HEK293 (cell line): ENCODE measurements around the gene FHIT.

Source experiments
- CTCF ChIA-PET: fragments of 350-600 bp; formaldehyde crosslinking; extraction: SDS; loops from one replicate; lab custom pipeline; 2021; ENCODE audit warnings: antibody characterized with exemption; lab: Yijun Ruan, JAX
- POLR2A ChIA-PET: fragments of 300-600 bp; formaldehyde crosslinking; extraction: SDS; loops from one replicate; lab custom pipeline; 2020; ENCODE audit warnings: antibody characterized with exemption, inconsistent platforms; lab: Yijun Ruan, JAX
- H3K27ac ChIP-seq: fragments of 200-500 bp; sonication (Bioruptor generic); 2 replicates; pipeline ENCODE4 v1.5.1; 2014; ENCODE audit warnings: low read depth, low read length, control low read depth, inconsistent platforms; ENCODE audit errors: extremely low read depth
- H3K36me3 ChIP-seq, 2 experiments: fragments of 200-500 bp in 1 of 2; sonication (Bioruptor generic) in 1 of 2; 1 replicate in 1 of 2; 2 replicates in 1 of 2; pipeline ENCODE4 v1.5.1; 2014 to 2017; ENCODE audit warnings: inconsistent platforms in 2 of 2, low read length in 2 of 2; ENCODE audit not compliant: control insufficient read depth in 2 of 2, insufficient read depth in 1 of 2
- H3K4me1 ChIP-seq: fragments of 200-500 bp; sonication (Bioruptor generic); 2 replicates; pipeline ENCODE4 v1.5.1; 2014; ENCODE audit warnings: mild to moderate bottlenecking, low read length, inconsistent platforms; ENCODE audit not compliant: control insufficient read depth, insufficient read depth
- H3K4me3 ChIP-seq: 2 replicates; pipeline ENCODE4 v1.5.1; 2011; ENCODE audit warnings: low read depth, mild to moderate bottlenecking, control low read depth, low read length, moderate library complexity
- H3K9me3 ChIP-seq: fragments of 200-500 bp; sonication (Bioruptor generic); 2 replicates; pipeline ENCODE4 v1.5.1; 2014; ENCODE audit warnings: low read depth, low read length, inconsistent platforms; ENCODE audit not compliant: control insufficient read depth, insufficient read depth
- GLI2 ChIP-seq: fragments of 450-650 bp; formaldehyde crosslinking; IDR thresholded peaks from 2 replicates; pipeline ENCODE4; 2017; ENCODE audit warnings: missing biosample characterization, missing genetic modification characterization, low read depth, borderline replicate concordance
- GLI4 ChIP-seq: fragments of 450-650 bp; formaldehyde crosslinking; IDR thresholded peaks from 2 replicates; pipeline ENCODE4 v1.5.1; 2016; ENCODE audit warnings: missing biosample characterization, missing genetic modification characterization
- KLF1 ChIP-seq: fragments of 450-650 bp; formaldehyde crosslinking; IDR thresholded peaks from 2 replicates; pipeline ENCODE4 v1.5.1; 2016; ENCODE audit warnings: missing biosample characterization, missing genetic modification characterization
- KLF16 ChIP-seq: fragments of 450-650 bp; formaldehyde crosslinking; IDR thresholded peaks from 2 replicates; pipeline ENCODE4 v1.5.1; 2017; ENCODE audit warnings: missing biosample characterization, missing genetic modification characterization
- KLF8 ChIP-seq: fragments of 450-650 bp; formaldehyde crosslinking; IDR thresholded peaks from 2 replicates; pipeline ENCODE4 v1.5.1; 2016; ENCODE audit warnings: missing biosample characterization, missing genetic modification characterization
- ZBTB48 ChIP-seq: fragments of 450-650 bp; formaldehyde crosslinking; IDR thresholded peaks from 2 replicates; pipeline ENCODE4 v1.5.1; 2016; ENCODE audit warnings: missing biosample characterization, missing genetic modification characterization
- ZIC2 ChIP-seq: fragments of 450-650 bp; formaldehyde crosslinking; IDR thresholded peaks from 2 replicates; pipeline ENCODE4 v1.5.1; 2016; ENCODE audit warnings: missing biosample characterization, missing genetic modification characterization
- ZNF114 ChIP-seq: fragments of 450-650 bp; formaldehyde crosslinking; IDR thresholded peaks from 2 replicates; pipeline ENCODE4 v1.5.0; 2017; ENCODE audit warnings: missing biosample characterization, missing genetic modification characterization
- ZNF174 ChIP-seq: fragments of 450-650 bp; formaldehyde crosslinking; IDR thresholded peaks from 2 replicates; pipeline ENCODE4 v1.5.0; 2017; ENCODE audit warnings: missing biosample characterization, mild to moderate bottlenecking, missing genetic modification characterization
- ZNF2 ChIP-seq: fragments of 450-650 bp; formaldehyde crosslinking; IDR thresholded peaks from 2 replicates; pipeline ENCODE4 v1.5.1; 2016; ENCODE audit warnings: missing biosample characterization, missing genetic modification characterization
- ZNF394 ChIP-seq: fragments of 450-650 bp; formaldehyde crosslinking; IDR thresholded peaks from 2 replicates; pipeline ENCODE4 v1.5.1; 2016; ENCODE audit warnings: missing biosample characterization, missing genetic modification characterization, mild to moderate bottlenecking, moderate library complexity, borderline replicate concordance
- ZNF596 ChIP-seq: fragments of 450-650 bp; IDR thresholded peaks from 2 replicates; pipeline ENCODE4 v1.5.0; 2018; ENCODE audit warnings: missing biosample characterization, mild to moderate bottlenecking, missing genetic modification characterization, moderate library complexity
- ZNF791 ChIP-seq: fragments of 450-650 bp; formaldehyde crosslinking; IDR thresholded peaks from 2 replicates; pipeline ENCODE4 v1.5.1; 2016; ENCODE audit warnings: missing biosample characterization, missing genetic modification characterization
- ZXDB ChIP-seq: fragments of 450-650 bp; formaldehyde crosslinking; IDR thresholded peaks from 2 replicates; pipeline ENCODE4 v1.5.1; 2016; ENCODE audit warnings: missing biosample characterization, missing genetic modification characterization
- TF ChIP-seq, protein P1 (sequence below): fragments of 450-650 bp; formaldehyde crosslinking; IDR thresholded peaks from 2 replicates; pipeline ENCODE4 v1.5.1; 2016; ENCODE audit warnings: missing biosample characterization, missing genetic modification characterization
- TF ChIP-seq, protein P2 (sequence below): fragments of 450-650 bp; formaldehyde crosslinking; IDR thresholded peaks from 2 replicates; pipeline ENCODE4 v1.5.1; 2016; ENCODE audit warnings: missing biosample characterization, missing genetic modification characterization, borderline replicate concordance
- TF ChIP-seq, protein P3 (sequence below): fragments of 450-650 bp; formaldehyde crosslinking; IDR thresholded peaks from 2 replicates; pipeline ENCODE4 v1.5.1; 2016; ENCODE audit warnings: missing biosample characterization, missing genetic modification characterization
- TF ChIP-seq, protein P4 (sequence below): fragments of 450-650 bp; formaldehyde crosslinking; IDR thresholded peaks from 2 replicates; pipeline ENCODE4 v1.5.1; 2016; ENCODE audit warnings: missing biosample characterization, missing genetic modification characterization
- TF ChIP-seq, protein P5 (sequence below): fragments of 450-650 bp; formaldehyde crosslinking; IDR thresholded peaks from 2 replicates; pipeline ENCODE4 v1.5.0; 2017; ENCODE audit warnings: missing biosample characterization, missing genetic modification characterization, borderline replicate concordance

FHIT gene

DNA sequence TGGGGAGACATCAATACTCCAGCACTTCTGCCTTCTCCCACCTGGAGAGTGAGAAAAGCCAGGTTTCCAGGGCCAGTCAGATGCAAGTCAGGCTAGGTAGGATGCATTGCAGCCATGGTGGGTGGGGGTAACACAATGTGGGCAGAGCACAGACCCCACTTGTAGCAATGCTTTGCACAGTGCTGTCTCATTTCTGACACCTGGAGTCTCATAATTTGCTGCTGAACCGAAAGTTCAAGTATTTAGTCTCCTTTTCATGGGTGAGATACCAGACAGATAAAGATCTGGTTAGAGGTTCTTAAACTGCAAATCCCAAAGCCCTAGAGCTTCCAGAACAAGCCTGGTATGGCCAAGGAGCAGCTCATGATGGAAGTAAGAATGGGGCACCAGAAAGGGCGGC is 1321.1 kb downstream of the FHIT start (continued):
- TF ChIP-seq, protein P1, sequence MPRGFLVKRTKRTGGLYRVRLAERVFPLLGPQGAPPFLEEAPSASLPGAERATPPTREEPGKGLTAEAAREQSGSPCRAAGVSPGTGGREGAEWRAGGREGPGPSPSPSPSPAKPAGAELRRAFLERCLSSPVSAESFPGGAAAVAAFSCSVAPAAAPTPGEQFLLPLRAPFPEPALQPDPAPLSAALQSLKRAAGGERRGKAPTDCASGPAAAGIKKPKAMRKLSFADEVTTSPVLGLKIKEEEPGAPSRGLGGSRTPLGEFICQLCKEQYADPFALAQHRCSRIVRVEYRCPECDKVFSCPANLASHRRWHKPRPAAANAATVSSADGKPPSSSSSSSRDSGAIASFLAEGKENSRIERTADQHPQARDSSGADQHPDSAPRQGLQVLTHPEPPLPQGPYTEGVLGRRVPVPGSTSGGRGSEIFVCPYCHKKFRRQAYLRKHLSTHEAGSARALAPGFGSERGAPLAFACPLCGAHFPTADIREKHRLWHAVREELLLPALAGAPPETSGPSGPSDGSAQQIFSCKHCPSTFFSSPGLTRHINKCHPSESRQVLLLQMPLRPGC (tag by site-specific recombination): no peak
- TF ChIP-seq ZNF2 (tag by site-specific recombination): no peak
- TF ChIP-seq ZNF596 (tag by site-specific recombination): no peak
- no peak for TF ChIP-seq ZIC2
- TF ChIP-seq ZXDB (tag by site-specific recombination): no peak
- no peak for TF ChIP-seq ZNF114 (tag by site-specific recombination)
- no peak for TF ChIP-seq GLI4 (tag by site-specific recombination)

DNA sequence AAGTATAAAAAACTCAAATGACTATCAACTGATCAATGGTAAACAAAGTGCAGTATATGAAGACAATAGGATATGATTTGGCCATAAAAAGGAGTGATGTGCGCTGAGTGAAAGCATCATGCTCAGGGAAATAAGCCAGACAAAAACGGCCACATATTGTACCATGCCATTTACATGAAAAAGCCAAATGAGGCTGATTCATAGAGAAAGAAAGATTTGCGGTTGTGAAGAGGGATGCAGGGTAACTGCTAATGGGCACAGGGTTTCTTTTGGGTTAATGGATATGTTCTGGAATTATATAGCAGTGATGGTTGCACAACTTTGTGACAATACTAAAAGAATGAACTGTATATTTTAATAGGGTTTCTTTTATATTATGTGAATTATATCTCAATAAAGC is 1324.2 kb downstream of the FHIT start:
- Histone ChIP-seq H3K36me3 (no peaks in the 10 kb centered on the region), H3K9me3 (no peaks in the 10 kb centered on the region), H3K27ac (no peak overlapping the region), H3K4me1 (no peaks in the 10 kb centered on the region), H3K4me3 (no peak overlapping the region)
- CTCF ChIA-PET: no interaction called here
- TF ChIP-seq GLI2 (no peak), ZNF394 (no peak), ZNF791 (tag by site-specific recombination) (no peak), ZNF174 (no peak), ZBTB48 (tag by site-specific recombination) (no peak)
- TF ChIP-seq, protein P2, sequence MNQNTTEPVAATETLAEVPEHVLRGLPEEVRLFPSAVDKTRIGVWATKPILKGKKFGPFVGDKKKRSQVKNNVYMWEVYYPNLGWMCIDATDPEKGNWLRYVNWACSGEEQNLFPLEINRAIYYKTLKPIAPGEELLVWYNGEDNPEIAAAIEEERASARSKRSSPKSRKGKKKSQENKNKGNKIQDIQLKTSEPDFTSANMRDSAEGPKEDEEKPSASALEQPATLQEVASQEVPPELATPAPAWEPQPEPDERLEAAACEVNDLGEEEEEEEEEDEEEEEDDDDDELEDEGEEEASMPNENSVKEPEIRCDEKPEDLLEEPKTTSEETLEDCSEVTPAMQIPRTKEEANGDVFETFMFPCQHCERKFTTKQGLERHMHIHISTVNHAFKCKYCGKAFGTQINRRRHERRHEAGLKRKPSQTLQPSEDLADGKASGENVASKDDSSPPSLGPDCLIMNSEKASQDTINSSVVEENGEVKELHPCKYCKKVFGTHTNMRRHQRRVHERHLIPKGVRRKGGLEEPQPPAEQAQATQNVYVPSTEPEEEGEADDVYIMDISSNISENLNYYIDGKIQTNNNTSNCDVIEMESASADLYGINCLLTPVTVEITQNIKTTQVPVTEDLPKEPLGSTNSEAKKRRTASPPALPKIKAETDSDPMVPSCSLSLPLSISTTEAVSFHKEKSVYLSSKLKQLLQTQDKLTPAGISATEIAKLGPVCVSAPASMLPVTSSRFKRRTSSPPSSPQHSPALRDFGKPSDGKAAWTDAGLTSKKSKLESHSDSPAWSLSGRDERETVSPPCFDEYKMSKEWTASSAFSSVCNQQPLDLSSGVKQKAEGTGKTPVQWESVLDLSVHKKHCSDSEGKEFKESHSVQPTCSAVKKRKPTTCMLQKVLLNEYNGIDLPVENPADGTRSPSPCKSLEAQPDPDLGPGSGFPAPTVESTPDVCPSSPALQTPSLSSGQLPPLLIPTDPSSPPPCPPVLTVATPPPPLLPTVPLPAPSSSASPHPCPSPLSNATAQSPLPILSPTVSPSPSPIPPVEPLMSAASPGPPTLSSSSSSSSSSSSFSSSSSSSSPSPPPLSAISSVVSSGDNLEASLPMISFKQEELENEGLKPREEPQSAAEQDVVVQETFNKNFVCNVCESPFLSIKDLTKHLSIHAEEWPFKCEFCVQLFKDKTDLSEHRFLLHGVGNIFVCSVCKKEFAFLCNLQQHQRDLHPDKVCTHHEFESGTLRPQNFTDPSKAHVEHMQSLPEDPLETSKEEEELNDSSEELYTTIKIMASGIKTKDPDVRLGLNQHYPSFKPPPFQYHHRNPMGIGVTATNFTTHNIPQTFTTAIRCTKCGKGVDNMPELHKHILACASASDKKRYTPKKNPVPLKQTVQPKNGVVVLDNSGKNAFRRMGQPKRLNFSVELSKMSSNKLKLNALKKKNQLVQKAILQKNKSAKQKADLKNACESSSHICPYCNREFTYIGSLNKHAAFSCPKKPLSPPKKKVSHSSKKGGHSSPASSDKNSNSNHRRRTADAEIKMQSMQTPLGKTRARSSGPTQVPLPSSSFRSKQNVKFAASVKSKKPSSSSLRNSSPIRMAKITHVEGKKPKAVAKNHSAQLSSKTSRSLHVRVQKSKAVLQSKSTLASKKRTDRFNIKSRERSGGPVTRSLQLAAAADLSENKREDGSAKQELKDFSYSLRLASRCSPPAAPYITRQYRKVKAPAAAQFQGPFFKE (tag by site-specific recombination): no peak
- TF ChIP-seq, protein P3, sequence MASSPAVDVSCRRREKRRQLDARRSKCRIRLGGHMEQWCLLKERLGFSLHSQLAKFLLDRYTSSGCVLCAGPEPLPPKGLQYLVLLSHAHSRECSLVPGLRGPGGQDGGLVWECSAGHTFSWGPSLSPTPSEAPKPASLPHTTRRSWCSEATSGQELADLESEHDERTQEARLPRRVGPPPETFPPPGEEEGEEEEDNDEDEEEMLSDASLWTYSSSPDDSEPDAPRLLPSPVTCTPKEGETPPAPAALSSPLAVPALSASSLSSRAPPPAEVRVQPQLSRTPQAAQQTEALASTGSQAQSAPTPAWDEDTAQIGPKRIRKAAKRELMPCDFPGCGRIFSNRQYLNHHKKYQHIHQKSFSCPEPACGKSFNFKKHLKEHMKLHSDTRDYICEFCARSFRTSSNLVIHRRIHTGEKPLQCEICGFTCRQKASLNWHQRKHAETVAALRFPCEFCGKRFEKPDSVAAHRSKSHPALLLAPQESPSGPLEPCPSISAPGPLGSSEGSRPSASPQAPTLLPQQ (tag by site-specific recombination): no peak
- TF ChIP-seq, protein P4, sequence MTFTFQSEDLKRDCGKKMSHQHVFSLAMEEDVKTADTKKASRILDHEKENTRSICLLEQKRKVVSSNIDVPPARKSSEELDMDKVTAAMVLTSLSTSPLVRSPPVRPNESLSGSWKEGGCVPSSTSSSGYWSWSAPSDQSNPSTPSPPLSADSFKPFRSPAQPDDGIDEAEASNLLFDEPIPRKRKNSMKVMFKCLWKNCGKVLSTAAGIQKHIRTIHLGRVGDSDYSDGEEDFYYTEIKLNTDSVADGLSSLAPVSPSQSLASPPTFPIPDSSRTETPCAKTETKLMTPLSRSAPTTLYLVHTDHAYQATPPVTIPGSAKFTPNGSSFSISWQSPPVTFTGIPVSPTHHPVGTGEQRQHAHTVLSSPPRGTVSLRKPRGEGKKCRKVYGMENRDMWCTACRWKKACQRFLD: no peak
- POLR2A ChIA-PET: no interaction called here

DNA sequence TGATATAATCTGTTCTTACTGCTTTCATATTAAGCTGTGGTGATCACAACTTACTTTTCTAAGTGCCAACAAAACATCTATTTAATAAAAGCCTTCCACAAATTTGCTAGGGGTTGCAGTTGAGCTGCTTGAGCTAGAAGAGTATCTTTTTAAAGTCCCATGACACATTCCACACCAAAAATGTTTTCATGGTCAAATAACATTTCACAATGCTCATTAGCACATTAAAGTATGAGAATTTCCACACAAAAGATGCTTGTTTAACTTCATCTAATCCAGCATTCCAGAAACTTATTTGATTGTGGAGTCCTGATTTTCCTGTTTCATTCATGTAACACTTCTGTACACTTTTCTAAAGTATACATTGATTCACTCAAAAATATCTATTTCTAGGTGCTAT is 1325.3 kb downstream of the FHIT start:
- ChIA-PET CTCF (no interaction called here), POLR2A (no interaction called here)
- H3K36me3 ChIP-seq: no peaks in the 10 kb centered on the region
- no peaks in the 10 kb centered on the region for H3K9me3 ChIP-seq
- TF ChIP-seq KLF1 (tag by site-specific recombination) (no peak), KLF8 (tag by site-specific recombination) (no peak), KLF16 (tag by site-specific recombination) (no peak)
- TF ChIP-seq, protein P5, sequence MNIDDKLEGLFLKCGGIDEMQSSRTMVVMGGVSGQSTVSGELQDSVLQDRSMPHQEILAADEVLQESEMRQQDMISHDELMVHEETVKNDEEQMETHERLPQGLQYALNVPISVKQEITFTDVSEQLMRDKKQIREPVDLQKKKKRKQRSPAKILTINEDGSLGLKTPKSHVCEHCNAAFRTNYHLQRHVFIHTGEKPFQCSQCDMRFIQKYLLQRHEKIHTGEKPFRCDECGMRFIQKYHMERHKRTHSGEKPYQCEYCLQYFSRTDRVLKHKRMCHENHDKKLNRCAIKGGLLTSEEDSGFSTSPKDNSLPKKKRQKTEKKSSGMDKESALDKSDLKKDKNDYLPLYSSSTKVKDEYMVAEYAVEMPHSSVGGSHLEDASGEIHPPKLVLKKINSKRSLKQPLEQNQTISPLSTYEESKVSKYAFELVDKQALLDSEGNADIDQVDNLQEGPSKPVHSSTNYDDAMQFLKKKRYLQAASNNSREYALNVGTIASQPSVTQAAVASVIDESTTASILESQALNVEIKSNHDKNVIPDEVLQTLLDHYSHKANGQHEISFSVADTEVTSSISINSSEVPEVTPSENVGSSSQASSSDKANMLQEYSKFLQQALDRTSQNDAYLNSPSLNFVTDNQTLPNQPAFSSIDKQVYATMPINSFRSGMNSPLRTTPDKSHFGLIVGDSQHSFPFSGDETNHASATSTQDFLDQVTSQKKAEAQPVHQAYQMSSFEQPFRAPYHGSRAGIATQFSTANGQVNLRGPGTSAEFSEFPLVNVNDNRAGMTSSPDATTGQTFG (tag by site-specific recombination): no peak
- H3K4me1 ChIP-seq: no peaks in the 10 kb centered on the region
- H3K27ac ChIP-seq: no peak overlapping the region
- no peak overlapping the region for H3K4me3 ChIP-seq
